Endothelial cell (in vitro differentiated cells): Measurements from ENCODE around the gene HOXC10. TPM values are rescaled to one million over a fixed set of nuclear protein-coding genes. Genes with fewer than 3 reads are reported as not detected.

Experiments used
- DNase-seq: peaks from one replicate; pipeline ENCODE4 v3.0.0; 2021; ENCODE audit warnings: low spot score
- H3K27ac Mint-ChIP-seq: one replicate; pipeline ENCODE4 v1.8.0; 2021; ENCODE audit warnings: mixed read lengths, inconsistent platforms; ENCODE audit not compliant: unreplicated experiment
- H3K27me3 Mint-ChIP-seq: one replicate; pipeline ENCODE4 v1.8.0; 2021; ENCODE audit warnings: mild to moderate bottlenecking, moderate library complexity, mixed read lengths, inconsistent platforms; ENCODE audit not compliant: unreplicated experiment
- H3K36me3 Mint-ChIP-seq: one replicate; pipeline ENCODE4 v1.8.0; 2021; ENCODE audit warnings: mild to moderate bottlenecking, low read depth, mixed read lengths, inconsistent platforms; ENCODE audit not compliant: unreplicated experiment
- H3K4me1 Mint-ChIP-seq: one replicate; pipeline ENCODE4 v1.8.0; 2021; ENCODE audit warnings: mild to moderate bottlenecking, mixed read lengths, inconsistent platforms; ENCODE audit not compliant: unreplicated experiment
- H3K4me3 Mint-ChIP-seq: one replicate; pipeline ENCODE4 v1.8.0; 2021; ENCODE audit warnings: mild to moderate bottlenecking, mixed read lengths, inconsistent platforms; ENCODE audit not compliant: unreplicated experiment
- H3K9me3 Mint-ChIP-seq: one replicate; pipeline ENCODE4 v1.8.0; 2021; ENCODE audit warnings: mixed read lengths, inconsistent platforms; ENCODE audit not compliant: unreplicated experiment
- total RNA-seq: library from RNA; stranded (reverse); fragmentation: NEBNext Ultra II Directional; extraction: Animal tissue kit (Norgen Biotek cat#: 25700); gene quantifications from one replicate; pipeline ENCODE4 v1.2.1, GENCODE V29; 2021; ENCODE audit not compliant: unreplicated experiment
- TF ChIP-seq, protein P1 (sequence below): fragments of 200-600 bp; sonication (generic); IDR thresholded peaks from one replicate; pipeline ENCODE4 v1.5.0; 2021; ENCODE audit warnings: antibody characterized with exemption; ENCODE audit not compliant: unreplicated experiment

HOXC10 gene
- total RNA-seq, 1 donor from 2014 or later = 1.9 TPM

DNA sequence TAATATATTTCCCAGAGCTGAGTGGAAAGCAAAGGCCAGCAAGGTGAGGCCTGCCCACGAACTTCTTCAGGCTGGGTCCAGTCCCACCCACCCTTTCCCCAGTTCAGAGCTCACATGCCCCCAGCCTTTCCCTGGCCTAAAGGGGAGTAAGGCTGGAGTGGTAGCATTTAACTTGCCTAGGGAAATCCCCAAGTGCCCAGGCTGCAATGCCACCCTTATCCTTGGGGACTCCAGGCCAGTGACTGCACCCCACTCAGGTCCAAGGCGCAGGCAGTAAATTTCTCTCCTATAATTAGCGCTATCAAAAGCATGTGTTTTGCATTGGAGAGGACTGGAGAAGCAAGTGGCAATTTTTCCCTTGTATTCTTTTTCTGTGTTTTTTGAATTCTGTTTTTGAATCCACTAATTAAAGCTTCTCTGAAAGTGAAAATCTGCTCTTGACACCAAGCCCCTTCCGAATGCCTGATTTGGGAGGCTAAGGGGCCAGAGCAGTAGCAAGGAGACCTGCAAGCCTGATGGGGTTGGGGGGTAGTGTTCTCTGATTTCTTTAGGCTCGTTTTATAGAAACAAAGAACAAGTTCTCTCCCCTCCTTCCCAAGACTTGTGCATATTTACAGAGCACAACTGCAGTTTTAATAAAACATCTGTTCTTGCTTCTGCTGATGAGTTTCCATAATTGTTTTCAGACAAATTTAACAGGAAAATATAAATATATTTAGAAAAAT is 39.8 kb downstream of the HOXC10 start:
- no peak overlapping the region for H3K27ac Mint-ChIP-seq
- DNase-seq = no peak
- H3K36me3 Mint-ChIP-seq = no peaks in the 10 kb centered on the region
- TF ChIP-seq, protein P1, sequence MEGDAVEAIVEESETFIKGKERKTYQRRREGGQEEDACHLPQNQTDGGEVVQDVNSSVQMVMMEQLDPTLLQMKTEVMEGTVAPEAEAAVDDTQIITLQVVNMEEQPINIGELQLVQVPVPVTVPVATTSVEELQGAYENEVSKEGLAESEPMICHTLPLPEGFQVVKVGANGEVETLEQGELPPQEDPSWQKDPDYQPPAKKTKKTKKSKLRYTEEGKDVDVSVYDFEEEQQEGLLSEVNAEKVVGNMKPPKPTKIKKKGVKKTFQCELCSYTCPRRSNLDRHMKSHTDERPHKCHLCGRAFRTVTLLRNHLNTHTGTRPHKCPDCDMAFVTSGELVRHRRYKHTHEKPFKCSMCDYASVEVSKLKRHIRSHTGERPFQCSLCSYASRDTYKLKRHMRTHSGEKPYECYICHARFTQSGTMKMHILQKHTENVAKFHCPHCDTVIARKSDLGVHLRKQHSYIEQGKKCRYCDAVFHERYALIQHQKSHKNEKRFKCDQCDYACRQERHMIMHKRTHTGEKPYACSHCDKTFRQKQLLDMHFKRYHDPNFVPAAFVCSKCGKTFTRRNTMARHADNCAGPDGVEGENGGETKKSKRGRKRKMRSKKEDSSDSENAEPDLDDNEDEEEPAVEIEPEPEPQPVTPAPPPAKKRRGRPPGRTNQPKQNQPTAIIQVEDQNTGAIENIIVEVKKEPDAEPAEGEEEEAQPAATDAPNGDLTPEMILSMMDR = no peak
- peaks cover 19% of the 10 kb centered on the region for H3K4me1 Mint-ChIP-seq
- H3K9me3 Mint-ChIP-seq = no peaks in the 10 kb centered on the region
- peaks cover 53% of the 10 kb centered on the region for H3K27me3 Mint-ChIP-seq
- H3K4me3 Mint-ChIP-seq = no peak overlapping the region

DNA sequence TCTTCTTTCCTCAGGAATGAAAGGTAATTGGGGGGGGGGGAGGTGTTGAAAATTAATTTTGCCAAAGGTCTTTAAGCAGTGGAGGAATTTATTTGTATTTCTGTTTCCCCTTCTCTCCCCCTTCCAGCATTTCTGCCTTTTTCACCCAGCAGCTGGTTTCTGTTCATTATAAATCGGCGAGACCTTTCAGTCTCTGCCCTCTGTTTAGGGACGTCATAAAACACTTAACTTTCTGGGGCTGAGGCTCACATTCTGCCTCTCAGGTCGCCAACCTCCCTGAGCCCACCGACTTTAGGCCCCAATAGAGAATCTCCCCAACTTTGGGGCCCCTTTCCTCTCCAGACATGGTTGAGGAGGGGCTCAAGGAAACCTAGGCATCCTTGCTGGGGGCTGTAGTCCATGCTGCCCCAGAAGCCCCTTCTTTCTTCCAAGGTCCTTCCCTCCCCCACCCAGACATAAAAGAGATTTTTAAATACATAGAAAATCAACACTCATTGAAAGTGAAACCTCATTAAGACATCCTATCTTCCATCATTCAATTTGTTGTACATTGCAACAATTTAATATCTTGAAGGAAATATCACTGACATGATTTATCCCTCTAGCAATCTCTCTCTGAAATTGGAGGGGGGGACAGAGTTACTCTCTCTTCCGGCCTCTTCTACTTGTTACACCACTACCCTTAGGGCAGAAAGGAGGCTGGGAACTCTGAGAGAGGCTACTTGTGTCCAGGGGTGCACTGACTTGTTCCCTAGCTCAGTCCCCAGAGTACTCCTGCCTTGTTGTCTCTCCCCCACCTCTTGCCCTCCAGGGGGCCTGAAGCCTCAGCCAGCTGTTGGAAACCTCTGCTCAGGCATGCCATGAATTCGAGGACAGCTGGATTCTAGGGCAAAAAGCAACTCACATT is 40.8 kb downstream of the HOXC10 start:
- Mint-ChIP-seq H3K27ac (no peak overlapping the region), H3K4me1 (peaks cover 22% of the 10 kb centered on the region)

DNA sequence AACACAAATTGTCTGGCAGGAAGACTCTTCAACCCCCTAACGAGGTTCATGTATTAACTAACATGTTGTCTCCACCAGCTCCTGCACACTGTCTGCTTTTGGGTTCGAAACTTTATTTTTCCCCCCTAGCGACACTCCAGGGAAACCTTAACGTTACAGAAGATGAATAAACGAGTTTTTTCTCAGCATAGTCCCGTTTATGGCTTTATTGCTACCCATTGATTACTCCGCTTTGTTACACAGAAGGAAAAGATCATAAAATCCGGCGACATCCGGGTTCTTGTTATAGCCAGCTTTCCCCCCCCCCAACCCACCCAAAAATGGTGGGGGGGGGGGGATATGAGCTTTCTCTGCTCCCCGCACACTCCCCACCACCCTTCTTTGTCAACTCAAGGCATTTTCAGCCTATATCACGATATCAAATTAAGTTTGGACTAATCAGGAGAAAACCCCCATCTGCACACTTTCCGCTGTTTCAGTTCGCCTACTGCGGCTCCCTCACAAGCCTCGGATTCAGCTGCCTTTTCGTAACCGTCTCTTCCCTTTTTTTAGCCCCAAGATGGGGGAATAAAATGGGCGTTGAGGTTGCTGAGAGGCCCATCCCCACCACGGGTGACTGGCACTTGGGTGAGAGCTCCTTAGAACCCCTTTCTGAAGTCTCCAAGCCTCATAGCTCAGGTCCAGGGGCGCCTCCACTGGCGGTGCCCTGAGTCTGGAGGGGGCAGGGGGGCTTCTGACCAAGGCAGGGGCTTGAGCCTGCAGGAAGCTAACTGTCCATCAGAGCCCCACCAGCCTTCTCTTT is 41.9 kb downstream of the HOXC10 start:
- H3K9me3 Mint-ChIP-seq = no peaks in the 10 kb centered on the region
- TF ChIP-seq, protein P1 = no peak
- H3K4me1 Mint-ChIP-seq = peaks cover 16% of the 10 kb centered on the region
- peaks cover 47% of the 10 kb centered on the region for H3K27me3 Mint-ChIP-seq
- no peak overlapping the region for H3K27ac Mint-ChIP-seq
- H3K4me3 Mint-ChIP-seq = no peak overlapping the region
- peaks cover 3% of the 10 kb centered on the region for H3K36me3 Mint-ChIP-seq
- no peak for DNase-seq

More for the DNA sequence above, 40.8 kb downstream of the HOXC10 start:
- TF ChIP-seq, protein P1 = no peak
- DNase-seq = no peak
- H3K27me3 Mint-ChIP-seq = peaks cover 54% of the 10 kb centered on the region
- H3K4me3 Mint-ChIP-seq = no peak overlapping the region
- H3K9me3 Mint-ChIP-seq = no peaks in the 10 kb centered on the region
- peaks cover 3% of the 10 kb centered on the region for H3K36me3 Mint-ChIP-seq

DNA sequence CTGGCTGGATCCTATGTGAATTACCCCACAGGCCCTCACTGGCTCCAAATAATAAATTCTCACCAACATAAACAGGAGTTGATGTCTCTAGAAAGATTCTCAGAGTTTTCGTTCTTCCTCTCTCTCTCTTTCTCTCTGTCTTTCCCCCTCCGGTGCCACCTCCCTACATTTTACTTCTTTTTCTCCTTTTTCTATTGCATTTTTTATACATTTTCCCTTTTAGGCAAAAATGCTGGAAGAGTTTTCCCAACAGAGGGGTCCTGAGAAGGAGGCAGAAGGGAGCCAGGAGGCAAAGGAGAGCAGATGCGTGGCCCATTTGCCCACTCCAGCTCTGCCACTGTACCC is 42.5 kb downstream of the HOXC10 start:
- Mint-ChIP-seq H3K27ac (no peak overlapping the region), H3K4me1 (peaks cover 20% of the 10 kb centered on the region), H3K36me3 (peaks cover 3% of the 10 kb centered on the region), H3K4me3 (no peak overlapping the region), H3K27me3 (peaks cover 47% of the 10 kb centered on the region), H3K9me3 (no peaks in the 10 kb centered on the region)
- TF ChIP-seq, protein P1 = no peak
- no peak for DNase-seq
